GM21576 (cell line): ENCODE data around the gene SLC5A5.
"Not testable (repeated sequence)": the region's sequence is repeated elsewhere in the genome, so short reads cannot be mapped to it uniquely, and the experiment has no call there.

ENCODE experiments used
- ATAC-seq: cut with Tn5 transposase; IDR thresholded peaks from one replicate; pipeline ENCODE4 v1.9.1; 2021; ENCODE audit warnings: mild to moderate bottlenecking, moderate library complexity; ENCODE audit not compliant: unreplicated experiment

SLC5A5 gene

DNA sequence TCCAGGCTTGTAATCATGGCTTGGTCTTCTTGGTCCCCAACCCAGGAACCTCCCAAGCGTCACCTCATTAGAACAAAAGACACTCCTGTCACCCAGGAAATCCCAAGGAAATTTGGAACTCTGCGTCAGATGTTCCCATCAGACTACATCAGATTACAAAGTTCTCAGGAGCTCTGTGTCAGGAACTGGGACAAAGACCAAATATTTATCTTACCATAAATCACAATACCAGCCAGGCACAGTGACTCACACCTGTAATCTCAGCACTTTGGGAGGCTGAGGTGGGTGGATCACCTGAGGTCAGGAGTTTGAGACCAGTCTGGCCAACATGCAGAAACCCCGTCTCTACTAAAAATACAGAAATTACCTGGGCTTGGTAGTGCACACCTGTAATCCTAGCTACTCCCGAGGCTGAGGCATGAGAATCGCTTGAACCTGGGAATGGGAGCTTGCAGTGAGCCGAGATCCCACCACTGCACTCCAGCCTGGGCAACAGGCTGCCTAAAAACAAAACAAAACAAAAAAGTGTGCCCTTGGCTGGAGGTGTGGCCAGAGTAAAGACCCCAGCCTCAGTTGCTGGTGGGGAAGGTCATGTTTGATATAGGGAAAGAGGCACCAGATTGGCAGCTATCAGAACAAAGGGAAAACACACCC, 44.3 kb downstream of the SLC5A5 start:
- ATAC-seq, result no peak

DNA sequence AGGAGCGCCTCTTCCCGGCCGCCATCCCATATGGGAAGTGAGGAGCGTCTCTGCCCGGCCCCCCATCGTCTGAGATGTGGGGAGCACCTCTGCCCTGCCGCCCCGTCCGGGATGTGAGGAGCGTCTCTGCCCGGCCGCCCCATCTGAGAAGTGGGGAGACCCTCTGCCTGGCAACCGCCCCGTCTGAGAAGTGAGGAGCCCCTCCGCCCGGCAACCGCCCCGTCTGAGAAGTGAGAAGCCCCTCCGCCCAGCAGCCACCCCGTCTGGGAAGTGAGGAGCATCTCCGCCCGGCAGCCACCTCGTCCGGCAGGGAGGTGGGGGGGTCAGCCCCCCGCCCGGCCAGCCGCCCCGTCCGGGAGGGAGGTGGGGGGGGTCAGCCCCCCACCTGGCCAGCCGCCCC, 46.4 kb downstream of the SLC5A5 start:
- ATAC-seq, result not testable (repeated sequence)

DNA sequence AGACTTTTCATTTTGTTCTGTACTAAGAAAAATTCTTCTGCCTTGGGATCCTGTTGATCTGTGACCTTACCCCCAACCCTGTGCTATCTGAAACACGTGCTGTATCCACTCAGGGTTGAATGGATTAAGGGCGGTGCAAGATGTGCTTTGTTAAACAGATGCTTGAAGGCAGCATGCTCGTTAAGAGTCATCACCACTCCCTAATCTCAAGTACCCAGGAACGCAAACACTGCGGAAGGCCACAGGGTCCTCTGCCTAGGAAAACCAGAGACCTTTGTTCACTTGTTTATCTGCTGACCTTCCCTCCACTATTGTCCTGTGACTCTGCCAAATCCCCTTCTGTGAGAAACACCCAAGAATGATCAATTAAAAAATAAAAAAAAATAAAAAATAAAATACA, 47.4 kb downstream of the SLC5A5 start:
- ATAC-seq, result not testable (repeated sequence)

DNA sequence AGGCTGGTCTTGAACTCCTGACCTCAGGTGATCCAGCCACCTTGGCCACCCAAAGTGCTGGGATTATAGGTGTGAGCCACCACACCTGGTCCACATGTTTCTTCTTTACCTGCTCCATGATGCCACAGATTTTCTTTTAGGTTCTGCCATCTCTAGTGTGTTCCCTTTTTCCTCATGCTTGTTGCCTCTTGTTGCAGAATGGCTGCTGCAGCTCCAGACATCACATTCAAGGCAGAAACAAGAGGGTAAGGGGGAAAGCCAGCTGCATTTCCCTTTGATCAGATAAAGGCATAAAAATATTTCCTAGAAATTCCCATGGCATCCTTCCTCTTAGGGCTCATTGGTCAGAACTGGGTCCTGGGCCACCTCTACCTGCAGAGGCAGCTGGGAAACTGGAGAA, 48.8 kb downstream of the SLC5A5 start:
- ATAC-seq, result no peak

DNA sequence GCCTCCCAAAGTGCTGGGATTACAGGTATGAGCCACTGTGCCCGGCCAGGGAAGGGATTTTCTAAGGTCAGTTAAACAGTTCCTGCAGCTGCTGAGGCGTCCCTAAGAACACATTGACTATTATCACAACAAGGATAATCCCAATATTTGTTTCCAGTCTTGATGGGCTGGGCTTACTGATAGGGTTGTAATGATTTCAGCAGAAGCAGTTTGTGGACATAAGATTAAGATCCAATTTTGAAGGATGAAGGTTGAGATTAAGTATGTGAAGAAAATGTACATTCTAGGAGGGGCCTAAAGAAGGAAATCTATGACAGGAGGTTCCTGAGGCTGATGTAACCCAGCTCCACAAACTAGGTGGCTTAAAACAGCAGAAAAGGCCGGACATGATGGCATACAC, 50.4 kb downstream of the SLC5A5 start:
- ATAC-seq, result no peak

DNA sequence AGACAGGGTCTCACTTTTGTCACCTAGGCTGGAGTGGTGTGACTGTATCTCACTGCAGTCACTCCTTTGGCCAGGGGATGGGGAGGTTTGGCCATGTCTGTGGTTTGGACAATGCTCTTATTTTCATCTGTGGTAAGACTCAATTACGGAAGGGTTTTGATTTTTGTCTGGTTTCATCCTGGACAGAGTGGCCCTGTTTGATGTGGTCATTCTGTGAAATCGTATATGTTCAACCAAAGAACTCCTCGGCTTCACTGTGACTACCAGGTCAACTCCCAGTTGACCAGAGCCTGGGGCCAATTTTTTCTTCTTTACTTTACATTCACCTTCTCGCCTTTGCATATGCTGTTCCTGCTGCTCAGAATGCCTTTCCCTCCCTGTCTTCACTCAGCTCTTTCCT, 54.3 kb downstream of the SLC5A5 start:
- ATAC-seq, result no peak

DNA sequence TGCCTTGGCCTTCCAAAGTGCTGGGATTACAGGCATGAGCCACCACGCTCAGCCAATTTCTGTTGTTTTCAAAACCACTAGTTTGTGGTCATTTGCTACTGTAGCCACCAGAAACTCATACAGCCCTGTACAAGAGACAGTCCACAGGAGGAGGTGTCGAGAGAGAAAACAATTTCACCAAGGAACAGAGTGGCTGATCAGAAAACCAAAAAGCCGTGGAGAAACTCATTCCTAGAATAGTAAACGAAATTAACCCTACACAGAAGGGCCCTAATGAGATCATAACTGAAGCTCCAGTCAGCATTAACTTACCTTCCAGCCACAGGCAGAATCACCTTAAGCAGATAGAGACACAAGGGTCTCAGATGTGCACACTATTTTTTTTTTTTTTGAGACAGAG, 57.3 kb downstream of the SLC5A5 start:
- no peak for ATAC-seq

DNA sequence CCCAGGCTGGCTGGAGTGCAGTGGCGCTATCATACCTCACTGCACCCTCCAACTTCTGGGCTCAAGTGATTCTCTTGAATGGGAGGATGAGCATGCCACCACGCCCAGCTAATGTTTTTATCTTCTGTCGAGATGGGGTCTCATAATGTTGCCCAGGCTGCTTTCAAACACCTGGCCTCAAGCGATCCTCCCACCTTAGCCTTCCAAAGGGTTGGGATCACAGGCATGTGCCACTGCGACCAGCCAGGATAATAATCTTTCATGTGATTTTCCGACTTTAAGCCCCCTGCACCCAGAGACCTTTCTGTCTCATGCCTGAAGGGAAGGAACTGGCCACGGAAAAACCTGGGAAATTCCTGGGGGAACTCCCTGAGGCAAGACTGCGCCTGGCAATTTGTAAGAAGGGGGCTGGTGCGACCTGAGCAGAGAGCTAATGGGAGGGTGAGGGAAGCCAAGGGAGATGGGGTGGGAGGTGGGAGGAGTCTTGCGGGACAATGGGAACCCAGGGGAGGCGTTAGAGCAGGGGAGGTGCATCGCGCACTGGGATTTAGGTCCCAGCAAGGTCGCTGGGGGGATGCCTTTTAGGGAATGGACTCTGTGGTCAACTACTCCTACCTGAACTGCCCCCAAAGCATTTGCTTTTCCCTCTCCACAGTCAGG, 59.9 kb downstream of the SLC5A5 start:
- no peak for ATAC-seq

DNA sequence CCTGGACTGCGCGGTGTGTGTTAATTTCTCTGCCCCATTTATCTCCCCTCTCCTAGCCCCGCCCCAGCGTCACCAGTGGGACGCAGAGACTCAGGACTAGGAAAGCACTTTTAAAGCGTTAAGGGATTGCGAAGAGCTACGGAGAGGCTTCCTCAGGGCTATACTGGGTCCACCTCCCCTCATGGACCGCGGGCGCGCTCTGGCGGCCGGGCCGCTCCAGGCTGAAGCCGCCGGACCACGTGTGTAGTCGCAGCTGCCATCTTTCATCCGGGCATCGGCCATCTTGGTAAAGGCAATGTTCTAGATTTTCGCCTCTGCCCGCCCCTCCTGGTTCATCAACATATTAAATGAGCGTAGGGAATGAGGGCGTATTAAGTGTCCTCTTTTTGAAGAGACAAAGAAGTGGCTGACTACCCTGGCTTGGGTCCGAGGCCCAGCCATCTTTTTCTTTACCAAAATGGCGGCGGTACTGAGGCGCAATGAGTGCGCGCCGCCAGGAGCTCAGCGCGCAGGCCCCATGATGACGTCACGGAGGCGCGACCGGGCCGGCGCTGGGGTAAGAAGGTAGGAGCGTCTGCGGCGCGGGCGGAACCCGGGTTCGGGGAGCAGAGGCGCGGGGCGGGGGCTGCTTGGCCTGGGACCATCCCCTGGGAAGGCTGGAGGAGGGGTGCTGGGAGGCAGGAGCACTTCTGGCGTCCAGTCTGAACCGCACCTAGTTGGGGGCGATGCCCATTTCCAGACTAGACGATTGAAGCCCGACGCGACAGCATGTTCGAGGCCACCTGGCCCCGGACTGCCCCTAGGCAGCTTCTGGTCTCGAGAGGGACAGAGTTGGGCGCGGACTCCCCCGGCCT, 61.0 kb downstream of the SLC5A5 start, which contains the start of gene CCDC124:
Gene CCDC124 (plus strand): TSS at position 531 of the 854 bp plus-strand sequence. CDS start 3,406 bp downstream, outside the sequence.
- ATAC-seq, result peak; percentile 60

DNA sequence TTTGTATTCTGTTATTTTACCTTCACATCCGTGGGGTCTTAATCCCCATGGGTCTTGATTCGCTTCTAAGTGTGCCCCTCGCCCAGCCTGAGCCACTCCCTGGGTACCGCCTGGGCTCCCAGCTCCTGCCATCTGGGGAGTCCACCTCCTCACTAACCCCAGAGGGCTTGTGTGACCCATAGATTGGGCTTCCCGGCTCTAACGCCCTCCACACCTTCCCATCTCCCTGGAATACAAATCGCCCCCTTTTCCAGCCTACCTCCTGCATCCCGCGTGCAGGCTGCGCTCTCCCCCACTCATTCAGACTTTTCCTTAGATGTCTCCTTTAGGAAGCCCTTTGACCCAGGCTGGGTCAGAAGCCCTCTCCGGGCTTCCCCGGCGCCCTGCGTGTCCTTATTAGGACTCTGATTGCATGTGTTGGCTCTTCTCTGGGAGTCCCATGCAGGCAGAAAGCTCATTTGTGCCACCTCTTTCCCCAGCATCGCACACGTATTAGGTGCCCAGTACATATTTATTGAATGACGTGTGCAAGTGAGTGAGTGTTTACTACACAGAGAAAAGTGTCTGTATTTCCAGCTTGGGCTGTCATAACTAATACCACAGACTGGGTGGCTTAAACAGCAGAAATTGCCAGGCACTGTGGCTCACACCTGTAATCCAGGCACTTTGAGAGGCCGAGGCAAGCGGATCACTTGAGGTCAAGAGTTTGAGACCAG, 61.8 kb downstream of the SLC5A5 start:
- ATAC-seq, result no peak

DNA sequence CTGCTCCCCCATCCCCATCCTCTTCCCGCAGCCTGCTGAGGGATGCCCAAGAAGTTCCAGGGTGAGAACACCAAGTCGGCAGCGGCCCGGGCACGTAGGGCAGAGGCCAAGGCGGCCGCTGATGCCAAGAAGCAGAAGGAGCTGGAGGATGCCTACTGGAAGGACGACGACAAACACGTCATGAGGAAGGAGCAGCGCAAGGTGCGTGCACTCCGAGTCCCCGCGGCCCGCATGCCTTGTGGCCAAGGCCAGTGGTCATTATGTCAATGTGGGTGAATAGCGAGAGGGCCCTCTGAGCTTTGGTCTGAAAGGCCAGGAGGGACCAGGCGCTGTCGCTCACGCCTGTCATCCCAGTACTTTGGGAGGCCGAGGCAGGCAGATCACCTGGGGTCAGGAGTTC, 64.6 kb downstream of the SLC5A5 start:
- ATAC-seq, result no peak

DNA sequence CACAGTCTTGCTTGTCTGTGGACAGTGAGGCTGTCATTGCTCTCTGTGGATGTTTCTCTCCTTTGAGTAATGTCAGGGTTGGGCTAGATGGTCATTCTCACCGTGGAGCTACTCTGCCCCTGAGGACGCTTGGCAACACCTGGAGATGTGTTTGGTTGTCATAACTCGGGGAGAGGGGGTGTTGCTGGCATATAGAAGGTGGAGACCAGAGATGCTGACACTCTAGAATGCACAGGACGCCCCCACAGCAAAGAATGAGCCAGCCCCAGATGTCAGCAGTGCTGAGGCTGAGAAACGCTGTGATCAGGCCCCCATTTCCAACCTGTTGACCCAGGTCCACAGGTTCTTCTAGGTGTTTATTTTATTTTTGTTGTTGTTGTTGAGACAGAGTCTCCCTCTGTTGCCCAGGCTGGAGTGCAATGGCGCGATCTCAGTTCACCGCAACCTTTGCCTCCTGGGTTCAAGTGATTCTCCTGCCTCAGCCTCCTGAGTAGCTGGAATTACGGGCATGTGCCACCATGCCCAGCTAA, 65.7 kb downstream of the SLC5A5 start:
- ATAC-seq, result no peak

DNA sequence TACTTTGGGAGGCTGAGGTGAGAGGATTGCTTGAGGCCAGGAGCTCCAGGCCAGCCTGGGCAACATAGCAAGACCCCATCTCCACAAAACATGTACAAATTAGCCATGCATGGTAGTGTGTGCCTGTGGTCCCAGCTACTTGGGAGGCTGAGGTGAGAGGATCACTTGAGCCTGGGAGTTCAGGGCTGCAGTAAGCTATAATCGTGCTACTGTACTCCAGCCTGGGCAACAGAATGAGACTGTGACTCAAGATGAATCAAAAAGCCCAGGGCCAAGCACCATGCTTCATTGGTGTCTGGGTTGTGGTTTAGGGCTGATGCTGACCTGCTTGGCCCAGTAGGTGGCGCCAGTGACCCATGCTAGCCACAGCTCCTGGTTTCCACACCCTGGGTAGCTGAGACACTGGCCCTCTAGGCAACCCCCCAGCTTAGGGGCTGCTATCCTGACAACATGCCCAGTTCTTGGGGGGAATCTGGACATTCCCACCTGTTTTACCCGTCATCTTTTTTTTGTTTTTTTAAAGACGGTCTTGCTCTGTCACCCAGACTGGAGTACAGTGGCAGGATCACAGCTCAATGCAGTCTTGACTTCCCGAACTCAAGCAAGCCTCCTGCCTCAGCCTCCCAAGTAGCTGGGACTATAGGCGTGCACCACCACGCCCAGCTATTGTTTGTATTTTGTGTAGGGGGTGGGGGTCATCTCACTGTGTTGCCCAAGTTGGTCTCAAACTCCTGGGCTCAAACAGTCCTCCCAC, 66.5 kb downstream of the SLC5A5 start:
- no peak for ATAC-seq

DNA sequence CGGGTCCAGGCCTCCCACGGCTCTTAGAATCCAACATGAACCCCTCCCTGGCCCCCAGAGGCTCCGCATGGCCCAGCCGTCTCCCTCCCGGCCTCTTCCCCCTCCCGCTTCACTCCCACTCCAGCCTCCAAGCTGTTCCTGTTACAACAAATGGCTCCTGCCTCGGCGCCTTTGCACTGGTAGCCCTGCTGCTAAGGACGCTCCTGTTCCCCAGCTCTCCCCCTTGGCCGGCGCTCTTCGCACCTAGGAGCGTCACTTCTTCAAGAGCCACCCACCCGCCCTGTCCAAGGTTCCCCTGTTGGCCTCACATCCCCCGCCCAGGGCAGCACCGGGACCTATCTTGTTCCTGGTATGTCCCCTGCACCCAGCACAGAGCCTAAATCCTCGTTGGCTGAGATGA, 70.4 kb downstream of the SLC5A5 start:
- ATAC-seq, result no peak

DNA sequence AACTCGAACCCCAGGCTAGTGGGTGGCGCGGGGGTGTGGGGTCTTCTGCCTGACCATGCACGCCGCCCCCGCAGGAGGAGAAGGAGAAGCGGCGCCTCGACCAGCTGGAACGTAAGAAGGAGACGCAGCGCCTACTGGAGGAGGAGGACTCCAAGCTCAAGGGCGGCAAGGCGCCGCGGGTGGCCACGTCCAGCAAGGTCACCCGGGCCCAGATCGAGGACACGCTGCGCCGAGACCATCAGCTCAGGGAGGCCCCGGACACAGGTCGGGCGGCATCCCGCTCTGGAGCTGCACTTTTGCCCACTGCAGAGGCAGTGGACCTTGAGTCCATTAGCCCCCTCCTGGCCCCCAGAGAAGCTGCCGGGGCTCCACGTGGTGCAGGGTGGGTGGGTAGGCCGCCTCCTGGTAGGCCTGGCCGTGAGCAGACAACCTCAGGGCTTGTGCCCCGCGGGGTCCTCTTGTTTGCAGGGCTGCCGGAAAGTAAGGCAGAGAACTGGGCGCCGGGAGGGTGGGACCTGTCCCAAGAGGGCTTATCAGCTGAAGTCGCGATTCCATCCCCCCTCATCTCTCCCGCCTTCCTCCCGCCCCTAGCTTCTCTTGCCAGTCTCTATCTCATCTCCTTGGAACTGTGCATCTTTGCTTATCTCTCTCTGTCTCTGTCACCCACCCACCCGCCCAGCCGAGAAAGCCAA, 71.0 kb downstream of the SLC5A5 start:
- no peak for ATAC-seq

DNA sequence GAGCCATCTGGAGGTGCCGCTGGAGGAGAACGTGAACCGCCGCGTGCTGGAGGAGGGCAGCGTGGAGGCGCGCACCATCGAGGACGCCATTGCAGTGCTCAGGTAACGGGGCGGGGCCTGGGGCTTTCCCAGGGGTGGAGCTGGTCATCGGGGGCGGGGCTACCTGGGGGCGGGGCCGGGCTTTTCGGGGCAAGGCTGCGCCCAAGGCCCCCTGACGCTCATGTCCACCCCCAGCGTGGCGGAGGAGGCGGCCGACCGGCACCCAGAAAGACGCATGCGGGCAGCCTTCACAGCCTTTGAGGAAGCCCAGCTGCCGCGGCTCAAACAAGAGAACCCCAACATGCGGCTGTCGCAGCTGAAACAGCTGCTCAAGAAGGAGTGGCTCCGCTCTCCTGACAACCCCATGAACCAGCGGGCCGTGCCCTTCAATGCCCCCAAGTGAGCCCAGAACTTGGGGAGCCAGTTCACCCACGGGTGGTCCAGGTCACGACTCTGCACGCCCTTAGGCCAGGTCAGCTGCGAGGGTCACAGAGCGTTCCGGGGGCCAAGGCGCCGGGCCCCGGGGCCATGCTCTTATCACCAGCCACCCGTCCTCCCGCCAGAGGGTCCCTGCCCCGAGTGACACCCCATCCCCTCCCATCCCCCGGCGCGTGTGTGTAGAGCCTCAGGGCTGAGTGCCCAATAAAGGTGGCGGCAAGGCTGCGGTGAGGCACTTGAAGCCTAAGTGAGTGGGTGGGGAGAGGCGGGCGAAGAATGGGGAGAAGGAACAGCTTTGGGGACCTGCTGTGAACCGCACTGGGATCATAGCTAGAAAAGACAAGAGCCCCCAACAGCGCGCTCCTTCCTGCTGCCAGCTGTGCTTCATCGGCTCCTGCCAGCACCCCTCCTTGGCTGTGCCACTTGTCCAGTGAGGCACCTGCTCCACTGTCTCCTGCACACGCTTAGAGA, 71.8 kb downstream of the SLC5A5 start:
- no peak for ATAC-seq

DNA sequence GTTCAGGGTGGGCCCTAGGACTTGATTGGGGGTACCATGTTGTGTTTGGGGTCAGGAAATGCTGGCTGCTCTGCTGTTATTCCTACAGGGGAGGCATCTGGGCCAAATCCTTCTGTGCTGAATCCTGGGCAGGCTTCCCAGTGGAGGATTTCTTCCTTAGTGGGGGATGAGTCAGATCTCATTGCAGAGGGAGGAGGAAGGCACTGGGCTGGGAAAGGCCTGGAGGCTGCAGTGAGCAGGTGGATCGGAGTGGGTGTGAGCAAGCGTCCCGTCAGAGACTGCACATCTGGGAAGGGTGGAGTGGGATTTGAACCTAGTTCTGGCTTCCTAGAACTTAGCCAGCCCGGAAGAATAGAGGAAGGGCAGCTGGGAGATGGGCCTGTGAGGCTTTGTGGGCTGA, 72.6 kb downstream of the SLC5A5 start:
- no peak for ATAC-seq
